HG03457 (cell line): ENCODE measurements around the gene LRRC45.

Source experiments
- ATAC-seq: cut with Tn5 transposase; IDR thresholded peaks from one replicate; pipeline ENCODE4 v1.9.1; 2021; ENCODE audit warnings: moderate number of reproducible peaks; ENCODE audit not compliant: unreplicated experiment

The LRRC45 gene

GRCh38 chr17:81993729-81994592, 29.1 kb upstream of the LRRC45 start:
- ATAC-seq = no peak

DNA sequence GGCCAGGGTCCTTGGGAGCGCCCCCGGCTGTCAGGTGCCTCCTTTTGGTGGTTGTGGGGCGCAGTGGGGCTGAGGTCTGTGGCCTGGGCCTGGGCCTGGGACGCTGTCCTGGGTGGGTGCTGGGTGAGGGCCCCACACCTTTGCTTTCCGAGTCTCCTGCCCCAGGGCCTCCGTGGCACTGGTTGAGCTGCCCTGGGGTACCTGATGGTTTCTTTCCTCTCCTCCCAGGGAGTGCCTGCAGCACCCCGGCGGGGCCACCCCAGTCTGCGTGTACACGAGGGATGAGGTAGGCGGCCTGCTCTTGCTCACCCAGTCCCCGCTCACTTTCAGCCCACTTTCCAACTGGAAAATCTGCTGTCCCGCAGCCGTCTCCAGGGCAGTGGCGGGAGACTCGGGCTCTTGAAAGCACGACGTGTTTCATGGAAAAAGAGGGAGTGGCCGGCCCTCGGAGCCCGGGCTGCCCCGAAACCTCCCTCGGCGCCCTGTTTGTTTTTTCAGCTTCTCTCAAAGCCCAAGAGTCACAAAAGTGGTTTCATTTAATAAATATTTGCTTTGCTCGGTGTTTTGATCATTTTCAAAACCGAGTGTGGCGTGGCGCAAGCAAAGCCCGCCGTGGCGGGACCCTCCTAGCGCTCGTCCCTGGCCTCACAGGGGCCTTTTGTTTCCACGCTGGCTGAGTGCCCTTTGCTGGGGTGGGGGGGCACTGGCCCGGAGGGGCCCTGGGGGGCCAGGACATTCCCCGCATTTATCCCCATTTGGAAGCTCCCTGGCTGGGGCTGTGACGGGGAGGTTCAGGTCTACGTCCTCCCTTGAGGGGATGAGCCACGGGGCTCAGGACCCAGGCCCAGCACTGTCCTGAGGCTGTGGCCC, 28.3 kb upstream of the LRRC45 start:
- no peak for ATAC-seq

DNA sequence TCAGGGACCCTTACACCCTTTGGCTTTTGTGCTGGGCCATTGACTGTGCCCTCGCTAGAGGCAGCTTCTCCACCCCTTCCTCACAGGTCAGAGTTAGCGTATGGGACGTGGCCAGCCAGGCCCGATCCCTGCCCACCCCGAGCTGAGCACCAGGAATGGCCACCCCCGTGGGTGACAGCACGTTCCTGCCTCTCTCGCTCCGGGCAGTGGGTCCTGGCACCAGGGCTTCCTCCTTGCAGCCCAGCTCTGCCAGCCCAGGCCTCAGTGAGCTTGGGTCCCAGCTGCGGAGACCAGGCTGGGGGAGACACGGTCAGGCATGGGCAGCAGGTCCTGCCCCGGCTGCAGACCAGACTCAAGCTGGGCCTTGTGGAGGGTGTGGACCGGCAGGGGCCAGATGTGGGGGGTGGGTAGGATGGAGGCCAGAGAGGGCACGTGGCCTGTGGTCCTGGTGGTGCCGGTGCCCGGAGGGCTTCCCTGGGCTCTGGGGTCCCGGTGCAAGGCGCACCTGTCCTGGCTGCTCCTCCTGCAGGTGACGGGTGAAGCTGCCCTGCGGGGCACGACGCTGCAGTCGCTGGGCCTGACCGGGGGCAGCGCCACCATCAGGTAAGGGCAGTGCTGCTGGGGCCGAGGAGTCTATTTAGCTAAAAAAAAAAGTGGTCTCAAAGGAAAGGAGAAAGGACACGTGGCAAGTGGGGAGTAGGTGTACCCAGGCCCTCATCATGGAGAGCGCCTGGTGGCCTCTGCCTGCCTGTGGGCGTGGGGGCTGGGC, 27.5 kb upstream of the LRRC45 start:
- ATAC-seq = no peak

DNA sequence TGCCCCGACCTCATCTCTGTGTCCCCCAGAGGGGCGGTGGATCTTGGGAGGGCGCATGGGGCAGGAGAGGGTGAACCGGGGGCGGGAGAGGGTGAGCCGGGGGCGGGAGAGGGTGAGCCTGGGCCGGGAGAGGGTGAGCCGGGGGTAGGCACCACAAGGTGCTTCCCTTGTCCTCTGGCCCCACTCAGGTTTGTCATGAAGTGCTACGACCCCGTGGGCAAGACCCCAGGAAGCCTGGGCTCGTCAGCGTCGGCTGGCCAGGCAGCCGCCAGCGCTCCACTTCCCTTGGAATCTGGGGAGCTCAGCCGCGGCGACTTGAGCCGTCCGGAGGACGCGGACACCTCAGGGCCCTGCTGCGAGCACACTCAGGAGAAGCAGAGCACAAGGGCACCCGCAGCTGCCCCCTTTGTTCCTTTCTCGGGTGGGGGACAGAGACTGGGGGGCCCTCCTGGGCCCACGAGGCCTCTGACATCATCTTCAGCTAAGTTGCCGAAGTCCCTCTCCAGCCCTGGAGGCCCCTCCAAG, 26.8 kb upstream of the LRRC45 start:
- no peak for ATAC-seq

DNA sequence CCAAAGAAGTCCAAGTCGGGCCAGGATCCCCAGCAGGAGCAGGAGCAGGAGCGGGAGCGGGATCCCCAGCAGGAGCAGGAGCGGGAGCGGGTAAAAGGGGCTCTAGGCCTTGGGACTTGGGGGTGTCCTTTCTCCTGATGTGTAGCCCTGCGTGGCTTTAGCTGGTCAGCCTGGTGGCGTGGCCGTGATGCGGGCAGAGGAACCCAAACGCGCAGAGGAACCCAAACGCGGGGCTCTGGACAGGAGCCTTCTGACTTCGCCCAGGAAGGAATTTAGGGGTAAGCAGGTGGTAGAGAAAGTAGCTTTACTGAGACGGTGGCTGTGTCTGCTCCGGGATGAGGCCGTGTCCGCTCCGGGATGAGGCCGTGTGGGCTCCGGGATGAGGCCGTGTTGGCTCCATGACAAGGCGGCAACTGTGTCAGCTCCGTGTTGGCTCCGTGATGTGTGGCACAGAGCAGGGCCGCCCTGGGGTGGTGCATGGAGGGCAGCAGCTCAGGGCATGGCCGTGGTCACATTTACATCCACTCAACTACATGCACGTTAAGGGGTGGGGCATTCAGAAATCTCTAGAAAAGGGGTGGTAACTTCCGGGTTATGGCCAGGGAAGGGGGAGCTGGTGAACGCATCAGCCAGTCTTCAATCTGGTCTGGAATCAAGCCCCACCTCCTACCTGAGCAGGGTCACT, 26.2 kb upstream of the LRRC45 start:
- no peak for ATAC-seq

DNA sequence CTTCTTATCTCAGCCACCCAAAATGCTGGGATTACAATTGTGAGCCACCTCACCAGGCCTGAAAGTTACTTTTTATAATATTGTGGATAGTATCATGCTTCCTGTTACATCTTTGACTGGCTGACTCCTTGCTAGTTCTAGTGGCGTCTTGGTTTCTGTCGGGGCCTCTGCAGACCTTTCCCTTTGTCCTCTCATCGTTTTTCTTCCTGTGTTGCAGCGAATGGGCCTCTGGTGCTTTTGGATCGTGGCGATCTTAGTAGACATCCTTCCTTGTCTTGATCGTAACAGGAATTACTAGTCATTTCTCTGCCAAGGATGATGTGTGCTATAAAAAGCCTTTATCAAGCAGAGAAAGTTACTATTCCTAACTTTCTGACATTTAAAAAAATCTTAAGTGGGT, 24.9 kb upstream of the LRRC45 start:
- ATAC-seq = no peak

- ATAC-seq = no peak
Measured at GRCh38 chr17:81998691-81999438, 24.2 kb upstream of the LRRC45 start.

- no peak for ATAC-seq
Measured at GRCh38 chr17:81999587-81999975, 23.5 kb upstream of the LRRC45 start.

DNA sequence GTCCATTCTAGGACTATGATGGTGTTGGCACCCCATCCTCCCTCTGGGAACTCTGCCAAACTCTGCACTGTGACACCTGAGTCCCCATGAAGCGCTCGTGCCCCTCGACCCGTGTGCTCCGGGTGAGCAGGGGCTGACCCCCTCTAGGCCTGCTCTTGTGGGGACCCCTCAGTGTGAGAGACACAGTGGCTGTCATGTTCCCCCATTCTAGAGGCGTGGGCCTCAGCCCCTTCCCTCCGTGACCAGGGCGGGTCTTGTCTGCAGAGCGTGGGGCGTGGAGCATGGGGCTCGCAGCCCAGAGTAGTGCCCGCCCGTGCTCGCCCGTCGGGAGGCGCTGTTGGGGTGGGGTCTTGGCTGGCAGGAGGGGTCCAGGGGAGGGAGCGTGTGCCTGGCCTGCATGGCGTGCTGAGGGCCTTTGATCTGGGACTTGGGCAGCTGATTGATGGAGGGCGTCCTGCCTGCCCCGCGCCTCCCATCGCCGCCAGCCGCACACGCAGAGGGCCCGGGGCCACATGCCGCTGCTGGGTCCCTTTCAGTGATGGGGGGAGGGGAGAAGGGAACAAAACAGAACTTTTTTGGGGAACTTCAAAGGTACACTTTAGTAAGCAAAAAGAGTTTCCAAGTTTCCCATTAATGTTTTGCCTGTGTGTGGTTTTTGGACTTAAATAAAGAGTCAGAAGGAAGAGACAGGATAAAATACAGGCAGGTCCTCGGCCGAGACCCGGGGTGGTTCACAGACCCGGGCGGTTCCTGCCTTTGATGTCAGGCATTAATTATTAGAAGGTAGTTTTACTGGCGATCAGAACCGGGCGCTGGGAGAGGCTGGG, 22.9 kb upstream of the LRRC45 start:
- ATAC-seq = no peak

DNA sequence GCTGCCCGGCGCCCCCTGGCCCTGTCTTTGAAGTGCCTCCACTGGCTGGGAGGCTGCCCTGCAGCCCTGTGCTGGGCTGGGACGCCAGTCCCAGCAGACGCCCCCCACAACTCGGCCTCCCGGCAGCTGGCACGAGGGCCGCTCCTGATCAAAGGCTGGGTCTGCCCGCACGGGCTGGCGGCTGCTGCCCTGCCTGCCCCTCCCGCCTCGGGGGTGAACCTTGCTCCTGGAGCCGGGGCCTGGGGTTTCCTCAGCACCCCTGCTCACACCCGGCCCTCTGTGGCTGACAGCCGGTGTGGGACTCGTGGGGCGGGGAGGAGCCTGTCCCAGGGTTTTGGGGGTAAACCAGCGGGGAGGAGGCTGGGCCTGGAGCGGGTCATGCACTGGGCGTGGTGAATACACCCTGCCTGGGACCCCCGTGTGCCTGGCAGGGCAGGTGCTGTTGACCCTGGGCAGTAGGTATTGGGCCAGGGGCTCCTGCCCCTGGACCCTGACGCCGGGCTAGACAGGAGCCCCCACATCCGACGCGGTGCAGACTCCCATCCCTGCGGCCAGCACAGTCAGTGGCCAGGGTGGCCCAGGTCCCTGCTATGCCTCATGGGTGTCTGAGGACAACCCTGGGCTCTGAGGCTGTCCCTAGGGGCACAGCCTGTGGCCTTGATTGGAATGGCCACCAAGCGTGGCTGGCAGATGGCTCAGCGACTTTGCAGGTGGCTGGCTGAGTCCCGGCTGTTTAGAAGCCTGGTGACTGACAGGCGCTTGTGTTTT, 22.1 kb upstream of the LRRC45 start:
- no peak for ATAC-seq

DNA sequence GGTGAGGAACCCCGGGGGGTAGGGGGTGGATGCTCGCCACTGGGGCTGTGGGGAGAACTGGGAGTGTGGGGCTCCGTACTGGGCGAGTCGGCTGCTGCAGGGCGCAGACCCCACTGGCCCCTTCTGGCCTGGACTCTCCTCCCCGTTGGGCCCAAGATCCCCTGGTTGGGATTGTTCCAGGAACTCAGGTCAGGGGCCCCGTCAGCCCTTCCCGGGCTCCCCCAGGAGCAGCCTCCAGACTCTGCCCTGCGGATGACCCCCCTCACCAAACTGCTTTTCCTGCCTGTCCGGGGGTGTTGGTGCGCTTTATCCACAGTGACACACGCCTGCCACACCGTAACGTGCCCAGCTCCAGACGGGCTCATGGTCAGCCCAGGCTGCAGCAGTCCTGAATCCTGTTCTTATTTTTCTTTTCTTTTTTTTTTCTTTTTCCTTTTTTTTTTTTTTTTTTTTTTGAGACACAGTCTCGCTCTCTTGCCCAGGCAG, 21.5 kb upstream of the LRRC45 start:
- no peak for ATAC-seq

DNA sequence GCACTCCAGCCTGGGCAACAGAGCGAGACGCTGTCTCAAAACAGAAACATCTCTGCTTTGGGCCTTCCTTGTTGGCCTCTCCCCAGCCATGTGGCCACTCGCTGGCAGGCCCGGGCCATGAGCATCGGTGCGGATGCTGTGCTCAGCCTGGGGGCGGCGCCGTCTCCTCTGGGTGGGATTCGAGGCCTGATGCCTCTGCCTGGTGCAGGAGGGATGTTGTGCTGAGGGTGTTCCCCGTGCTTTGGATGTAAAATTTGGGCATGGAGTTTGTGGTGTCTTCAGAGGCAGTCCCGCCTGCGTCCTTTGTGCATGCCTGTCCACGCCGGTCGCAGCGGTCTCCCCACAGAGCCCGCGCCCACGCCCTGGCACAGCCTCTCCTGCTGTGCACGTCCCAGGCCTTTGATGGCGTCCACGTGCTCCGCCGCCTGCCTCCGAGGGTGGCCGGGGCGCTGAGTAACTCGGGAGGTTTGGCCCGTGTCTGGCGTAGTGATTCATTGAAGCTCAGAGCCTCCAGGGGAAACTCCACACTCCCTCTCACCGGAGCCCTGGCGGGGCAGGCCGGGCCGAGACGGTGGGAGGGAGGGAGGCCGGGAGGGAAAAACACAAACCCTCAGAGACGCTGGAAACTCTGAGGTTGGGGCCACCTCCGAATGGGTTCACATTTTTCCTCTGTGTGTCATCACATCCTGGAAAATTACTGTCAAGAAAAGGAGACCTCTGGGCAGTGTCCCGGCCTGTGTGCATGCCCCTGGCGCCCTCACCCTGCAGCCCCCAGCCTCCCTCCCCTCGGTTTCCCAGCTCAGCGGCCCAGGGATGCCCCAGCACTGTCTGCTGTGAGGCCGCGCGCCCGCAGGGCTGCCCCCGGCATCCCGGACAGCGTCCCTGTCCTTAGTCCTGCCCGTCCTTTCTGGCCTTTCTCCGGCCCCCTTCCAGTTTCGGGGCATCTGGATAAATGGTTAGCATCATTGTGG, 19.4 kb upstream of the LRRC45 start:
- ATAC-seq = no peak

DNA sequence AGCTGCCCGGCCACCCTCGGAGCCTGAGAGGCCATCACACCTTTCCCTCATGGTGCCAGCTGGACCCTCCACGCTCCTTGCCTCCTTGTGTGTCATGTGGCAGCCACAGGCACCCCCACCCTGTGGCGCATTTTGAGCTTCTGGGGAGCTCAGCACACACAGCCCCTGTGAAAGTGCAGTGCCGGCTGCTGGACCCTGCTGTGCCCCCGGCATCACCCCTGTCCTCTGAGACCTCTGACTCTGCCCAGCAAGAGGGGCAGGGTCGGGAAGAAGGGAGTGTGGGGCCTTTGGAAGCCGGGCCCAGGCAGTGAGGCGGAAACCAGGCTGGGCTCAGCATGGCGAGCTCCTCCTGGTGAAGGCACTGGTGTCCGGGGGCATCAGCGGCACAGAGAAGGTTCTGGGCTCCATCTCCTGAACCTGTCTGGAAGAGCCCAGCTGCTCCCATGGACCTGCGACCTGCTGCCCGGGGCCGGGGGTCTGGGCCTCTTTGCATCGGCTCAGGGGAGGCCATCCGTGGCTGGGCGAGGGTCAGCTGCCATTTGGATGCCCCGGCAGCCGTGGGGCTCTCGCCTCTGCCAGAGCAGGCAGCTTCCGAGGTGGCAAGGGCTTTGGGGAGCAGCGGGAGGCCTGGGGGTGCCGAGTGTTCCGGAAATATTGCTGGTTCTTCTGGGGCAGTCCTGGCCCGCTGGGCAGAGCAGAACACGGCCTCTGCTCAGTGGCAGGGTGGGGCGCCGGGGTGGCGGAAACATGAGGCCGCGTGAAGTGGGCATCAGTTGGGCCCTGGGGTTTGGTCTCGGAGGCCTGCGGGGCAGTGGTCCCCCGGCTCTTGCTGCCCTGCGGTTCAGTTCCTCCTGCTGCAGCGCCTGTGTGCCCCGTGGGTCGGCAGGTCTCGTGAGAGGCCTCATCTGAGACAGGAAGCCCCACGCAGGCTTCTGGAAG, 18.3 kb upstream of the LRRC45 start:
- ATAC-seq = no peak

DNA sequence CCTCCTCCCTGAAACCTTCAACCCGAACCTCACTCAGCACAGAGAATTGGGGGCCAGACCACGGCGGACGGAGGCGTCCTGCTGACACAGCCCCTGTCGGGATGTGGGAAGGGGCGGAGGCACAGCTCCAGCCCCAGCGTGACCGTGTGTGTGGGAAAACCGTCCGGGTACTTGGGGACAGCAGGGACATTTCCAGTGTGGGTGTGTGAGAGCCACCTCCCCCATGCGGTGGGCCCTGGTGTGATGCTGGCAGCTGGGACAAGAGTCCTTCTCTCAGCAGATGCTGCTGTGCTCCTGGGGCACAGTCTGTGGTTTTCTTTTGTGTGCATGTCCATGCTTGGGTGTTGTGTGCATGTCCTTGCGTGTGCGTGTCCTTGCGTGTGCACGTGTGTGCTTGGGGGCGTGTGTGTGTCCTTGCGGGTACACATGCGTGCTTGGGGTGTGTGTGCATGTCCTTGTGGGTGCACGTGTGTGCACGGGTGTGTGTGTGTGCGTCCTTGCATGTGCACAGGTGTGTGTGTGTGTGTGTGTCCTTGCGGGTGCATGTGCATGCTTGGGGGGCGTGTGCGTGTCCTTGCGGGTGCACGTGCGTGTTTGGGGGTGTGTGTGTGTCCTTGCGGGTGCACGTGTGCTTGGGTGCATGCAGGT, 17.3 kb upstream of the LRRC45 start:
- ATAC-seq = no peak
